Activated naive CD8-positive, alpha-beta T cell treated with anti-CD3 and anti-CD28 coated beads, Interleukin-2, amount 10 ng/mL, durations not matched to agents 7 days and 5 days (primary cell): ENCODE results near the gene CIRBP. TPM values are rescaled to one million over a fixed set of nuclear protein-coding genes. Genes with fewer than 3 reads are reported as not detected.

ENCODE experiments used
- ATAC-seq: fragments of 150-1000 bp; cut with Tn5 transposase; one replicate; pipeline ENCODE4 v1.10.0; 2021; ENCODE audit warnings: low read depth, moderate library complexity
- POLR2A ChIA-PET: fragments of 350-600 bp; sonication (Branson Sonifier 250); formaldehyde crosslinking; loops from one replicate; lab custom pipeline; 2021; ENCODE audit warnings: antibody characterized with exemption; lab: Charles Lee
- DNase-seq: peaks from one replicate; pipeline ENCODE4 v3.0.0; 2021
- H3K27ac Mint-ChIP-seq: one replicate; pipeline ENCODE4 v1.8.0; 2022; ENCODE audit warnings: mild to moderate bottlenecking, mixed read lengths
- H3K27me3 Mint-ChIP-seq: one replicate; pipeline ENCODE4 v1.8.0; 2022; ENCODE audit warnings: mild to moderate bottlenecking, moderate library complexity, mixed read lengths
- H3K36me3 Mint-ChIP-seq: one replicate; pipeline ENCODE4 v1.8.0; 2021; ENCODE audit warnings: mild to moderate bottlenecking, mixed read lengths
- H3K4me1 Mint-ChIP-seq: one replicate; pipeline ENCODE4 v1.8.0; 2021; ENCODE audit warnings: mixed read lengths
- H3K4me3 Mint-ChIP-seq: one replicate; pipeline ENCODE4 v1.8.0; 2022; ENCODE audit warnings: mild to moderate bottlenecking, moderate library complexity, mixed read lengths
- H3K9me3 Mint-ChIP-seq: one replicate; pipeline ENCODE4 v1.8.0; 2021; ENCODE audit warnings: mixed read lengths
- total RNA-seq, 2 experiments: library from RNA; stranded (reverse); gene quantifications; one replicate each; pipeline ENCODE4 v1.2.3, GENCODE V29; 2021

Gene CIRBP
- total RNA-seq, 2 experiments from 2014 or later, result 327 to 342 TPM

DNA sequence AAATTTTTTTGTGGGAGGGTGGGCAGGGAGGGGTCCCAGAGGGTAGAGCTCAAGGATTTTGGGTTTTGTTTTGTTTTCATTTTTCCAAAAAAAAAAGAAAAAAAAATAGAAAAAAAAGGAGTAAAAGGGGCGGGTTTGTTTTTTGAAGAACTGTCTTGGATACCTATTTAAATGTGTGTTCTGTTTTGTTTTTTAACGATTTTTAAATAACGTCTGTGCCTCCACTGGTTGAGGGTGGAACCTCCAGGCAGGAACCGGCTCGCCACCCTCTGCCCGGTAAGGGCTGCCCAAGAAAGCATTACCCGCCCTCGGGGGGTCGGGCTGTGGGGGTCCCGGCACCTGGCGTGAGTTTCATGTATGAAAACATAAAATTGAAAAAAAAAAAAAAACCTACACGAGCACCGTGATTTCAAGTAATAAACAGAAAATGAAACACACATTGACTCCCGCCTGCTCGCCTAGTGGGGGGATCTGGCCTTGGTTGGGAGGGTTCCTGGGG lies 10.4 kb upstream of the CIRBP start:
- DNase-seq (no peak), ATAC-seq (no peak)
- POLR2A ChIA-PET, result interaction anchor here (0.6 to 3.6 kb wide), 6 partner anchors 10 to 184 kb away, joined by 3 to 64 read pairs (median 6); partner anchors contain the start of genes CIRBP and FAM174C
- H3K4me1 Mint-ChIP-seq, result peaks cover 34% of the 10 kb centered on the region
- H3K27ac Mint-ChIP-seq, result peak overlapping the region; percentile 99
- peak overlapping the region; percentile 98 for H3K4me3 Mint-ChIP-seq
- H3K27me3 Mint-ChIP-seq, result no peaks in the 10 kb centered on the region
- H3K9me3 Mint-ChIP-seq, result no peaks in the 10 kb centered on the region
- H3K36me3 Mint-ChIP-seq, result peaks cover 13% of the 10 kb centered on the region

DNA sequence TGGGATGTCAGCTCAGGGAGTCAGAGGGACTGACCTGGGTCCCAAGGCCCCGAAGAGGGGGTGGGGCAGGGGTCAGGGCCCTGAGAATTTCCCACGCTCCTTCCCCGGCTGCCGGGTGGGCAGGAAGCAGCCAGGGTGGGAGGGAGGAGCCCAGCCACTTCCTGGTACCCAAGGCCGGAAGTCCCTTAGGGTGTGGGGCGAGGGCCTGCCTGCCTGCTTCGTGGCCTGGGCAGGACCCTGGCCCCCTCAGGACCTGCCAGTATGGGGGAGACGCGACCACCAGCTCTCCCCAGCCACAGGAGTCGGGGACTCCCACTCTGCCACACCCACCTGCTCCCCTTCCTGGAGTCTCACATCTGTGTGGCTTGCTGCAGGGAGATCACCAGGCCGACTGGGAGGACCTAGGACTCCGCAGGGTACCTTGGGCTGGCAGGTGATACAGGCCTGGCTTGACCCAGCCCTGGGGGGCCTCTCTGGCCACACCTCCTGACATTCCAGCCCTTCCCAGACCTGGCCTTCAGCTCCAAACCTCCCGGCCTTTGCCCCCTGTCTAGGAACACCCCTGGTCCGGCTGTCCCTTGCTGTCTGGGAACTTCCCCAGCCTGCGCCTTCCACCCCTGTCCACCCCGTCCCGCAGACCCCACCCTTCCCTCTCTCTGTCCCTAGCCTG lies 9.8 kb upstream of the CIRBP start:
- peaks cover 13% of the 10 kb centered on the region for H3K36me3 Mint-ChIP-seq
- H3K9me3 Mint-ChIP-seq, result no peaks in the 10 kb centered on the region

DNA sequence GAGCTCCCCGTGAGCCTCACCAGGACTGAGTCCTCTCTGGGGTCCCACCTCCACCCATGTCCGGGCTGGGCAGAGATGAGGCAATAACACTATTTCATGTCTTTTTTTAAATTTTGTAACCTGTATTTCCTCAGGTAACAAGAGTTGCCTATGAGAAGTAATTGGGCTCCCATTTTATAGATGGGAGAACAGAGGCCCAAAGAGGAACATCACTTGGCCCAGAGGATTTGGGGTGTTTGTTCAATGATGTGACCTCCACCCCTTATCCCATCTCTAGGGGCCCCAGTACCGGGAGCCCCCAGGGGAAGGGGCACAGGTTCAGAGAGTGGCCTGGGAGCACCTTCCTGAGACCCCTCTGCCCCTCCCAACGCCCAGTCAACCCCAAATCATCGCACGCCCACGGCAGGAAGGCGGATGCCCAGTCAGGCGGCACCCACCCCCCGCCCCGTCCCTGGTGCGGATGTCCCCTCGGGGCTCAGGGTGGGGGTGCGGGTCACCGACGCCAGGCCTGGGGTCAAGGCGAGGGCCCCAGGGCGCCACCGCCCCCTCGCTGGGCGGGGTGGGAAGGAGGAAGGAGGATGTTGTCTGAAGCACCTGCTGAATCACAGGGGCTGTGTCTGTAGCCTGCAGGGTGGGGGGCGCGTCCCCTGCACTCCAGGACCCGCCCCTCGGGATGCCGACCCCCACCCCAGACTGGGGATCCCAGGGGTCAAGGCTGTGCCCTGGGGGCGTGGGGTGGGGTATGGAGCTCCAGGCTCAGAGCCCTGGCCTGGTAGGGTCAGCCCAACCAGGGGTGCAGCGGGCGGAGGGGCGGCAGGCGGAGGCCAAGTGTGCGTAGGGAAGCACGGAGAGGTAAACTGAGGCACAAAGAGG lies 9.0 kb upstream of the CIRBP start:
- Mint-ChIP-seq H3K27me3 (no peaks in the 10 kb centered on the region), H3K4me3 (peak overlapping the region; percentile 98), H3K9me3 (no peaks in the 10 kb centered on the region), H3K36me3 (peaks cover 11% of the 10 kb centered on the region), H3K4me1 (peaks cover 33% of the 10 kb centered on the region), H3K27ac (peak overlapping the region; percentile 99)
- DNase-seq (peak; percentile 78), ATAC-seq (peak; percentile 11)
- POLR2A ChIA-PET, result interaction anchor here (0.7 to 3.6 kb wide), 6 partner anchors 7 to 16 kb away, joined by 3 to 64 read pairs (median 12); partner anchors contain the start of genes CIRBP and FAM174C

More for the DNA sequence above, 9.8 kb upstream of the CIRBP start:
- peak; percentile 84 for DNase-seq
- Mint-ChIP-seq H3K4me1 (peaks cover 34% of the 10 kb centered on the region), H3K27ac (peak overlapping the region; percentile 99), H3K4me3 (peak overlapping the region; percentile 98), H3K27me3 (no peaks in the 10 kb centered on the region)
- POLR2A ChIA-PET, result interaction anchor here (0.7 to 3.6 kb wide), 5 partner anchors 9 to 25 kb away, joined by 3 to 64 read pairs (median 7); partner anchors contain the start of genes CIRBP and FAM174C
- ATAC-seq, result peak; percentile 34

DNA sequence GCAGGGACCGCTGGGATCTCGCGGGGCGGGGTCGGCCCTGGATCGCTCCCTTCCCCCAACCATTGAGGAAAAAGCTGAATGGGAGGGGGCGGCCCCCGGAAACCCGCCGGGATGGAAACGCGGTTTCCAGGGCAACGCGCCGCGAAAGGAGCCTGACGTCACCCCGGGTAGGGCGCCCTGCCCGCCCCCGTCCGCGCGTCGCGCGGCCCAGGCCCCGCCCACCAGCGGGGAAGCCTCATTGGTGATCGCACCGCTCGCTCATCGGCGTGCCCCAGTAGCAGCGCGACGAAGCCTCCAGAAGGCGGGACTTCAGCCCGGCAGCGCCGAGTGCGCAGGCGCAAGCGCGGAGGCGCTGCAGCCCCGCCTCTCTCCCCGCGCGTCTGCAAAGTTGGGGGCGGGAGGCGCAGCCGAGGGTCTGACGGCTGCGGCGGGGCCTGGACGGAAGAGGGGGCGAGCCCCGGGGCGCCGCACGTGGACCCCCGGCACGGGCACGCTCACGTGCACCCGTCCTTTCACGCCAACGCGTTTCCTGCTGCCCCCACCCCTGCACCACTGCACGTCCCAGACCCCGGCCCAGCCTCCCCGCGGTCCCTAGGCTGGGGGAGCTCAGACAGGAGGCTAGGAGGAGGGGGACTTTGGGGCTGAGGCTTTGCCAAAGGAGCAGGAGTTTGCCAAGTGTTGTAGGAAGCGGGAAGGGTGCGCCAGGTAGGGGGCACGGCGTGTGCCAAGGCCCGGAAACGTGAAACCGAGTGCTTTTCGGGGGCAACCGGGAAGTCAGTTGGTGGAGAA lies 8.2 kb upstream of the CIRBP start:
- POLR2A ChIA-PET, result interaction anchor here (0.7 to 3.6 kb wide), 7 partner anchors 8 to 17 kb away, joined by 3 to 64 read pairs (median 5); partner anchors contain the start of gene CIRBP

DNA sequence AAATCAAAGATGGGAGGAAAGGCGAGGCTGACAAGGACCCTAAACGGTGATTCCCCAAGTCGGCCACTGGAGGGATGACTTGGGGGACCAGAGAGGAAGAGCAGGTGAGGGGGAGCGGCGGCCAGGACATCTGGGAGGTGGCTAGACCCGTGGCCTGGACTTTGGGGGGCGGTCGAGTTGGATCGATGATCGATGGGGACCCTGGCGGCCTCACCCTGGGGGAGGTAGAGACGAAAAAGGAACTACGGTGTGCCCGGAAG lies 7.7 kb upstream of the CIRBP start:
- POLR2A ChIA-PET, result interaction anchor here (0.7 to 3.6 kb wide), 8 partner anchors 8 to 193 kb away, joined by 3 to 64 read pairs (median 5); partner anchors contain the start of genes CIRBP and MIDN
- peaks cover 11% of the 10 kb centered on the region for H3K36me3 Mint-ChIP-seq
- DNase-seq (no peak), ATAC-seq (no peak)
- no peaks in the 10 kb centered on the region for H3K9me3 Mint-ChIP-seq
- peaks cover 38% of the 10 kb centered on the region for H3K4me1 Mint-ChIP-seq
- peak overlapping the region; percentile 97 for H3K27ac Mint-ChIP-seq
- H3K27me3 Mint-ChIP-seq, result no peaks in the 10 kb centered on the region
- peak overlapping the region; percentile 98 for H3K4me3 Mint-ChIP-seq

More for the DNA sequence above, 8.2 kb upstream of the CIRBP start:
- ATAC-seq (peak; percentile 76), DNase-seq (peak; percentile 99)
- H3K27ac Mint-ChIP-seq, result peak overlapping the region; percentile 99
- peak overlapping the region; percentile 98 for H3K4me3 Mint-ChIP-seq
- peaks cover 38% of the 10 kb centered on the region for H3K4me1 Mint-ChIP-seq
- no peaks in the 10 kb centered on the region for H3K27me3 Mint-ChIP-seq
- no peaks in the 10 kb centered on the region for H3K9me3 Mint-ChIP-seq
- H3K36me3 Mint-ChIP-seq, result peaks cover 11% of the 10 kb centered on the region

DNA sequence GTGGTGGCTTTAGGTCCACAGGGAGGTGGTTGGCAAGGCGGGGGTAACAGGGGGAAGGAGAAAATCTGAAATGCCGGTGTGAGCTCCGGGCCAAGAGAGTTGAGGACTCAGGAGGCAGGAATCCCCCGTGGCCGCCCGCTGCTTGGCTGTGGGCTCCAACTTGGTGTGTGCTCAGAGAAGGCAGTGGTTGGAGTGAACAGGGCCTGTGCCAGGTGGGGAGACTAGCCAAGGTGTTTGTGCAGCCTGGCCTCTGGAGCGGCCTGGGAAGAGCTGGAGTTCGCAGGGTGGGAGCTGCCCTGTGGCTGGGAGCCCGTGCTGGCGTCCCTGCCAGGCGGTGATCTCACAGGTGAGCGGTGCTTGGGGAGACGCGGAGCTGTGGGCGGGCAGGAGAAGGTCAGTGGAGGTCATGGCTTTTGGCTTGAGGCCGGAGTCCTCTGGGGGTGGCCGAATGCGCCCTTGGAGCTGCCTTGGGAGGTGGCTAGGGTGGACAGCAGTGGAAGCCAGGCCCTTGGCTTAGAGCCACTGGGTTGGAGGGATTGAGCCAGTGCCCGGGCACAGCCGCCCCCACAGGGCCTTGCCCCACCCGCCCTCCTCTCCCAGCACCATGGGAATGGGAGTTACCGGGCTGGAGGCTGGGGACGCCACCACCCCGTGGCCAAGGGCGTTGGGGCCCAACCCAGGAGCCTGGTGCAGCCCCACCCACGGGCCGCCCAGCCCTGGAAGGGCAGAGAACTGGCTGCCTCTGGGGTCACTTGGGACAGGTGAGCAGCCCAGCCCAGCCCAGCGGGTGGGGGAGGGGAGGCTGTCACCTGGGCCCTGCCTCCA lies 7.1 kb upstream of the CIRBP start:
- H3K27ac Mint-ChIP-seq, result peak overlapping the region; percentile 97
- ATAC-seq (no peak), DNase-seq (no peak)
- no peaks in the 10 kb centered on the region for H3K27me3 Mint-ChIP-seq
- POLR2A ChIA-PET, result interaction anchor here (0.7 to 3.6 kb wide), 9 partner anchors 7 to 194 kb away, joined by 3 to 64 read pairs (median 5); partner anchors contain the start of genes CIRBP and MIDN
- peak overlapping the region; percentile 98 for H3K4me3 Mint-ChIP-seq
- no peaks in the 10 kb centered on the region for H3K9me3 Mint-ChIP-seq
- peaks cover 11% of the 10 kb centered on the region for H3K36me3 Mint-ChIP-seq
- H3K4me1 Mint-ChIP-seq, result peaks cover 38% of the 10 kb centered on the region

DNA sequence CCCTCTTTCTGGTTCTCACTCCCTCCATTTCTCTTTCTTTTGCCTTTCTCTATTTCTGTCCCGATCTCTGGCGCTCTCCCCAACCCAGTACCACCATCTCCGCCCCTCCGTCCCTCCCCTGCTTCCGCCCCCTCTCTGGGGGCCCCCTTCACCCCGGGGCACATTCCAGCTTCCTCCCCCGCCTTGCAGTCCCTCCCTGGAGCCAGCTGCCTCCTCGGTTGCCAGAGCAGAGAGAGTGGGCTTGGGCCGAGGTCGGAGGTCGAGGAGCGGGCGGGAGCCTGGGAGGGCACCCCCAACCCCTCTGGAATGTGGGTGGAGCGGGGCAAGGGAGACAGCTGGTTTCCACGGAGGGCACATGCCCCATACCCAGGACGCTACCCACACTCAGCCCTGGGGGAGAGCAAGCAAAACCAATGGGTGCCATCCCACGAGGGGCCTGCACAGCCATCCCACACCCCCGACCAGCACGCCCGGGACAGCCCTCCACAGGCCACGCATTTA lies 6.5 kb upstream of the CIRBP start:
- Mint-ChIP-seq H3K9me3 (no peaks in the 10 kb centered on the region), H3K4me3 (peak overlapping the region; percentile 81), H3K27ac (peak overlapping the region; percentile 85), H3K36me3 (peaks cover 7% of the 10 kb centered on the region), H3K4me1 (peaks cover 36% of the 10 kb centered on the region), H3K27me3 (no peaks in the 10 kb centered on the region)
- ATAC-seq (no peak), DNase-seq (no peak)
- POLR2A ChIA-PET, result interaction anchor here (0.6 to 3.3 kb wide), 4 partner anchors 10 to 187 kb away, joined by 3 to 27 read pairs (median 4); no protein-coding TSS in a partner anchor

DNA sequence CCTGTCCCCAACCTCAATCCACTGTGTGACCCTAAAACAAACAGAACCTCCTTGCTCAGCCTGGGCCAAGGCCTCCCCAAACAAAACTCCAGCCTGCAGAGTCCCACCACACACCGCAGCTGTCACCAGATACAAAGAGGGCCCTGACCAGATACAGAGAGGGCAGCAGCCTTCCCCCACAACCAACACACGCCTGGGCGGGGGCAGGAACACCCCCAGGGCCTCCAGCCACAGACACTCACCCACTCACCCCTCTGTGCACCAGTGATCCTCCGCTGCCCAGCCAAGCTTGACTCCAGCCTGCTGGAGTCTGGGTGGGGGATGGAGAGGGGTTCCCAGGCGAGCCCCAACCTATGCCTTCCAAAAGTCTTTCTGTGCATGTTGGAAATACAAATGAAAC lies 5.9 kb upstream of the CIRBP start:
- peaks cover 6% of the 10 kb centered on the region for H3K36me3 Mint-ChIP-seq
- DNase-seq, result no peak
- H3K27me3 Mint-ChIP-seq, result no peaks in the 10 kb centered on the region
- peaks cover 35% of the 10 kb centered on the region for H3K4me1 Mint-ChIP-seq
- H3K27ac Mint-ChIP-seq, result peak overlapping the region; percentile 85
- H3K4me3 Mint-ChIP-seq, result peak overlapping the region; percentile 81
- ATAC-seq, result no peak
- H3K9me3 Mint-ChIP-seq, result no peaks in the 10 kb centered on the region
- POLR2A ChIA-PET, result interaction anchor here (0.6 to 3.3 kb wide), 4 partner anchors 11 to 188 kb away, joined by 3 to 27 read pairs (median 4); partner anchors contain the start of gene FAM174C

DNA sequence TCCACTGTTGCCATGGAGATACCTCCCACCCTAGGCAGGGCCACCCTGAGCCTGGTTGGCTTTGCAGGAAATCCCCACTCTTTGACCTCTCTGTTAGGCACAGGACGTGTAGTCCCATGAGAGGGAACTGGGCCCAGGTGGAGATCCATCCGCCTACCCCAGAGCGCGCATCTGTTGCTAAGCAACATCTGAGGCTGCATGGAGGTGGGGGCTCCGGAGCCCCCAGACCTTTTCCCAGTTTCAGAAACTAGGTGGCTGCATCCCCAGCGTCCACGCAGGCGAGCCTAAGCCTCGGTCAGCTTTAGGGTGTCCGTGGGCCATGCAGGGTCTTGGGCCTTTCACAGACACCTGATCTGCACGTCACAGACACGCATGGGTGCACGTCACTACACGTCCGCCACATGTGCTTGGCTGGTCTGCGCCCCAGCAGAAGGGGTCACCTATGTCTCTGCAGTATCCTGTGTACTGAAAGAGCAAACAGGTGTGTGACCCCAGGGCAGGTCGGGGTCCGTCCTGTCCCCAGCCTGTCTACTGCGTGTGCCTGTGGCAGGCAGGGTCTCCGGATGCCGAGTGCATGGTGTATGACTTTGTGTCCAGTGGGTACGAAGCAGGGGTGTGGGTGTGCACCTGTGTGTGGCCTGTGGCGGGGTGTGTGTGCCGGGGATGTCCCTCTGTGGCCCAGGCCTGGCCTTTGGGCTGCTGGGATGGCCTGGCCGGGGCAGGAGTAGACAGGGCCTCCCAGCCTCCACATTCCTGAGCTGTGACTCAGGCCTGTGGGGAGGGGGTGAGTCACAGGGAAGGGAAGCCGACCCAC lies 4.1 kb upstream of the CIRBP start:
- peaks cover 28% of the 10 kb centered on the region for H3K4me1 Mint-ChIP-seq
- DNase-seq (no peak), ATAC-seq (no peak)
- peak overlapping the region; percentile 71 for H3K4me3 Mint-ChIP-seq
- no peaks in the 10 kb centered on the region for H3K9me3 Mint-ChIP-seq
- POLR2A ChIA-PET, result interaction anchor here (1.7 to 6.8 kb wide), 5 partner anchors 10 to 21 kb away, joined by 4 to 385 read pairs (median 10); partner anchors contain the start of genes ATP5F1D and MIDN
- peaks cover 7% of the 10 kb centered on the region for H3K36me3 Mint-ChIP-seq
- H3K27ac Mint-ChIP-seq, result peak overlapping the region; percentile 81
- H3K27me3 Mint-ChIP-seq, result no peaks in the 10 kb centered on the region

DNA sequence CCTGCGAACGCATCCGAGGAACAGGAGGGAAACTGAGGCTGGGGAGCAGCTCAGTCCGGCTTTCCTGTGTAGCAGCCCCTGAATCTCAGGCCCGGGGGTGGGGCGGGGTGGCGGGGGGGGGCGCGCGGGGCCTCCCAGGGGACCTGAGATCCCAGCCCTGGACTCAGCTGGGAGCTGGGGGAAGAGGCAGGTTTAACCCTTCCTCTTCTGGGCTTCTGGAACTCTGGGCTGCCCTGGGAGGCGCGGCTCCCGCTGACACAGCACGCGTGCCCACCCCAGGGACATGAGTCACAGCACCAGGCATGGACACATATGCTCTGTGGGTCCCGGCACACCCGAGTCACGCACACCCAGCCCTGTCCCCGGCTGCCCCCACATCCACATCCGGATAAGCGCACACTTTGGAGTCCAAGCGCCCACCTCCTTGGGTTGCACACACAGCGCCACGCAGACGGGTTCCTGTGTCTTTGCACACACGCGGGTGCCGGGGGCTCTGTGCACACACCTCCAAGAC lies 3.5 kb upstream of the CIRBP start:
- Mint-ChIP-seq H3K4me1 (peaks cover 33% of the 10 kb centered on the region), H3K9me3 (no peaks in the 10 kb centered on the region), H3K27me3 (no peaks in the 10 kb centered on the region), H3K27ac (peak overlapping the region; percentile 81), H3K36me3 (peaks cover 13% of the 10 kb centered on the region), H3K4me3 (peak overlapping the region; percentile 71)
- peak; percentile 71 for DNase-seq
- ATAC-seq, result peak; percentile 9
- POLR2A ChIA-PET, result interaction anchor here (0.9 to 6.8 kb wide), 10 partner anchors 10 to 191 kb away, joined by 3 to 385 read pairs (median 7); partner anchors contain the start of genes ATP5F1D, FAM174C, GPX4 and MIDN
